WI38 (cell line): ENCODE results near the gene PI16.
"Not testable (repeated sequence)": the region's sequence is repeated elsewhere in the genome, so short reads cannot be mapped to it uniquely, and the experiment has no call there.

ENCODE experiments used
- H3K4me3 ChIP-seq: 2 replicates; pipeline ENCODE4 v1.5.1; 2011; ENCODE audit warnings: low read depth, mild to moderate bottlenecking, control low read depth, low read length
- CTCF ChIP-seq: IDR thresholded peaks from 2 replicates; pipeline ENCODE4 v1.5.1; 2012; ENCODE audit warnings: low read depth, mild to moderate bottlenecking, control low read depth, low read length

The PI16 gene

GRCh38 chr6:36983538-36983937, 29.0 kb downstream of the PI16 start:
- TF ChIP-seq CTCF, result no peak
- H3K4me3 ChIP-seq, result peak overlapping the region; percentile 79

GRCh38 chr6:36984581-36985416, 30.3 kb downstream of the PI16 start:
- H3K4me3 ChIP-seq, result peak overlapping the region; percentile 79

GRCh38 chr6:36985417-36985807, 30.9 kb downstream of the PI16 start:
- H3K4me3 ChIP-seq, result peak overlapping the region; percentile 79
- no peak for TF ChIP-seq CTCF

More at GRCh38 chr6:36984581-36985416, 30.3 kb downstream of the PI16 start:
- no peak for TF ChIP-seq CTCF

GRCh38 chr6:36985808-36986703, 31.5 kb downstream of the PI16 start, which contains the start of gene MTCH1:
MTCH1 (minus strand) TSS chr6:36986196; CDS start chr6:36986173, 23 bp downstream.
- peak within 1 kb of the TSS; percentile 79 for H3K4me3 ChIP-seq
- TF ChIP-seq CTCF, result no peak

- TF ChIP-seq CTCF, result no peak
- peak overlapping the region; percentile 79 for H3K4me3 ChIP-seq
Observed at GRCh38 chr6:36986704-36987047, 32.1 kb downstream of the PI16 start.

- H3K4me3 ChIP-seq, result no peak overlapping the region
- no peak for TF ChIP-seq CTCF
Observed at GRCh38 chr6:36989264-36989663, 34.7 kb downstream of the PI16 start.

GRCh38 chr6:36990401-36990800, 35.9 kb downstream of the PI16 start:
- H3K4me3 ChIP-seq, result not testable (repeated sequence)
